GM18951 (cell line): ENCODE measurements around the gene DNAJB5.

Source experiments
- POLR2A ChIP-seq: IDR thresholded peaks from 4 replicates; pipeline ENCODE4 v1.6.1; 2011; ENCODE audit warnings: mild to moderate bottlenecking; ENCODE audit not compliant: insufficient read length, insufficient read depth; ENCODE audit errors: extremely low read depth
- in situ Hi-C: fragments of 300-500 bp; cut with MboI; formaldehyde crosslinking; loops from one replicate; pipeline ENCODE4 v1.12.0; 2022; ENCODE audit warnings: low sequenced_read_pairs, mixed read lengths, inconsistent platforms; ENCODE audit not compliant: unreplicated experiment

The DNAJB5 gene

DNA sequence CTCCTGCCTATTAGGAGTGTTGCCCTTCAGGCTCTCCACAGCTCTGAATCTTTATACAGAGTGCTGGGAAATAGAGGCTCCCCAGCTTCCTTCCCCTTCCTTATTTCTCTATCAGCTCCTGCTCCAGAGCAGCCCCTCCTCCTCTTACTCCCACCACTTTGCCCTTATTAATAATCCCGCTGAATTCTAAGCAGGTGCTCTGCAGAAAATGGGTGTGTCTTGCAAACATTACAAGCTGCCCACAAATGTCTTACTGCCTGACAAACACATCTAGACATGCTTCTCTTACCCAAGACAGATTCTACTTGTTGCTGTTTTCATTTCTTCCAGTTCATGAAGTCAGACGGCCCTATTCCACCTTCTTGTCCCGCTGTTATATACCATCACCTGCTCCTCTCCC lies 25.1 kb upstream of the DNAJB5 start:
- in situ Hi-C loops: no loop called here
- no peak for TF ChIP-seq POLR2A

DNA sequence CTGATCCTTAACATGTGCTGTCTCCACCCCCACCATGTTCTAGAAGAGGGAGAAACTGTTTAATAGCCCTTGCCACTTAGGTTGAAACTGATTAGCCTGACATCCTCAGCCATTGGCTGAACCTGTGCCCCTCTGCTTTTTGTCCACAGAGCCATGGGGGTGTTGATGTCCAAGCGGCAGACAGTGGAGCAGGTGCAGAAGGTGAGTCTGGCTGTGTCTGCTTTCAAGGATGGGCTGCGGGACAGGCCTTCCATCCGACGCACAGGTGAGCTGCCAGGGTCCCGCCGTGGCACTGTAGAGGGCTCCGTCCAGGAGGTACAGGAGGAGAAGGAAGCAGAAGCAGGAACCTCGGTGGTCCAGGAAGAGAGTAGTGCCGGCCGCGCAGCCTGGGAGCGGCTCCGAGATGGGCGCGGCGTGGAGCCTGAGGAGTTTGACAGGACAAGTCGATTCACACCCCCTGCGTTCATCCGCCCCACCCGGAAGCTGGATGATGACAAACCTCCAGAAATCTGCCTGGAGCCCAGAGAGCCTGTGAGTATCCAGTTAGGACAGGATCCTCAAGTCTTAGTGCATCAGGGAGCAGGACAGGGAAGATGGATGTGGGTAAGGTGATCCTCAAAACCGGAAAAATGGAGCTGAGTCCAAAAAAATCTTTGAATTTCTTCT lies 18.3 kb upstream of the DNAJB5 start:
- in situ Hi-C loops: no loop called here
- TF ChIP-seq POLR2A: no peak

GRCh38 chr9:34974664-34975063 lies 14.9 kb upstream of the DNAJB5 start:
- in situ Hi-C loops: no loop called here
- no peak for TF ChIP-seq POLR2A

GRCh38 chr9:34976441-34976840 lies 13.1 kb upstream of the DNAJB5 start:
- in situ Hi-C loops: no loop called here
- TF ChIP-seq POLR2A: no peak

- in situ Hi-C loops: no loop called here
Measured at GRCh38 chr9:34976992-34977391, 12.6 kb upstream of the DNAJB5 start.

DNA sequence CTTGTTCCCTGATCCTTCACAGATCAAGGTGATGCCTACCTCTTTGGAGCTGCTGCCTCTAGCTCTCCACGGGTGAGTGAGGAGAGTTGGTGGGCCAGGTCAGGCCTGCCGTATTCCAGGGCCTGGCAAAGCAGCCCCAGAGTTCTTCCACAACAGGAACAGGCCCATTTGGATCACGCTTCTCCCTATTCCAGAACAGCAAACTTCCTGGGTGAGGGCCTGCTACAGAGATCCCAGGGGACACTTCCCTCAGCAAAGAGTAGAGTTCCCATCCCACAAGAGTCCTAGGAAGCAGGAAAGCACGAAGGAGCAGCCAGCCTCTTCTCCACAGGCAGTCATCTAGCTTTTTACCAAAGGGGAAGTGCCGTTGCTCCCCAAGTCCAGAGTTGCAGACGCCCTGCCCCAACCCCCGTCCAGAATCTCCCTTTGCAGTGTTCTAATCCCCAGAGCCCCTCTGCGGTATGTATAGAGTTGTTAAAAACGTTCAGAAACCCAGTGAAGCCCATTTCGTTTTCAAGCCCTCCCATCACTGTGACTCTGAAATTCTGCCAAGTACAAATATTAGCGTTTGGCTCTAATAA lies 9.3 kb upstream of the DNAJB5 start:
- TF ChIP-seq POLR2A: no peak
- in situ Hi-C loops: no loop called here

More at GRCh38 chr9:34976992-34977391, 12.6 kb upstream of the DNAJB5 start:
- no peak for TF ChIP-seq POLR2A

DNA sequence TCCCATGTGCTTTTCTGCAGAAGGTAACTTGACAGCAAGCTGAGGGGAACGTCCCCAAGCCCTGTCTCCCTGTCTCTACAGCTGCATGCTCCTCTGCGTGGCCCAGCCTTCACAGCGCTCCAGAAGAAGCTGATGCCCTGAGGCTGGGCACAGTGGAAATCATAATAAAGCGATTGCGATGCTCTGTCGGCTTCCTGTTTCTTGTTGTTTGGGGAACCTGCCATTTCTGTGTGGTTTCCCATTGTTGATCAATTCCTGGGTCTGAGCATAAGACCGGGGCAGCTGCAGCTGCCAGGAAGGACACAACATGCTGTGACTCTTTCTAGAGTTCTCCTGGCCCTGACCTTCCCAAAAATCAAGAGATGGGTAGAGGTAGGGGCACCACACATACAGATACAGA lies 7.2 kb upstream of the DNAJB5 start:
- TF ChIP-seq POLR2A: no peak
- in situ Hi-C loops: no loop called here

DNA sequence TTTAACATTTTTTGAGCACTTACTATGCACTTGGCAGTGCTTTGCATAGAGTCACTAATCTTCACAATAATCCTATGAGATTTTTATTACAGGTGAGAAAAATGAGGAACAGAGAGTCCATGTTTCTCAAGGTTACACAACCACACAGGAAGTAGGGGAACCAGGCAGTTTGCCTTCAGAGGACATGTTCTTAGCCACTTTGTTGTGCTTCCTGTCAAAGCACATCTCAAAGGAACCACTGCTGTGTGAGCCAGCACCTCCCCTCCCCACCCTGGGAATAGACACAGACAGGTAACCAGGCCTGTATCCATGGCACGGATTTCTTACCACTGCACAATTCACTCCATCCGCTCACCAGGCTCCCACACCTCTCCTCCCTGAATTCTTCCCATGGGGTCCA lies 6.3 kb upstream of the DNAJB5 start:
- TF ChIP-seq POLR2A: no peak
- in situ Hi-C loops: no loop called here

DNA sequence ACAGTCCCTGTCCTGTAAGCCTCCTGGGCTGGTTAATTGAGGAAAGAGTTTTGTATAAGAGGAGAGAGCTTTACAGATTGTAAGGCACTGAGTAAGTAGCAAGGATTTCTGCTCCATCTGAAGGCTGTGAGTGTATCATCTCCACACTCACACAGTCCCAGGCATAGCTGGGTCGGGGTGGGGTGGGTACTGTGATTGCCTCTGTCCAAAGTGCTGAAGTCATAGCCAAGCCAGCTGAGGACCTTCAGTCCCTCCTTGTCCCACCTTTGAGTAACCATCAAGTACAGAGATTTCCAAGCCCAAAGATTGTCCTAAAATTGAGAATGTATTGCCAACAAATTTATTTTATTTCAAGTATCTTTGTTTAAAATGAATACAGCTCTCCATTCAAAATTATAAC lies 5.5 kb upstream of the DNAJB5 start:
- TF ChIP-seq POLR2A: no peak
- in situ Hi-C loops: no loop called here

DNA sequence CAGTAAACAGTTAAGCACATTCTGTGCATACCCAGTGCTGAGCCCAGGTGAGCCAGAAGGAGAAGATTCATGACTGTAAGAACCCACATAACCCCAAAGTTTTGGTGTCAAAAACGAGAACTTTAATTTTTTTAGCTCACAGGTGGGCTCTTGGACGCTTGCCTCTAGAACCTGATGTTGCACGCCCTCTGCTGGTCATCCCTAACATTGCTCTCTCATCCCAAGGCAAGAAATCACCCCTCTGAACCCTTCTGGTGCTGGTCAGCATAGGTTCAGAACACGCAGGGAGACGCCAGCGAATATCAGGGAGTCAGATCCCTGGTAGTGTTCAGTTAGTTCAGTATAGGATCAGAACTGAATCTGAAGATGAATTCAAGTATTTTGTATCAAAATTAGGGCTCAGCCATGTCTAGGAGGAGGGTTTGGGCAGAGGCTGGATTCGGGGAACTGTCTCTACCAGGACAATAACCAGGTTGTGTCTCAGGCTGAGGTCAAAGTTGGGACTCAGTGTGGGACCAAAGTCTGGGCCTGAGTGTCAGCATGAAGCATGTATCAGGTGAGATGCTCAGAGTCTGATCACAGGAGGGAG lies 4.1 kb upstream of the DNAJB5 start:
- no peak for TF ChIP-seq POLR2A
- in situ Hi-C loops: loop anchor here (5.0 kb wide), 1 partner anchor 83 kb away; no protein-coding TSS in a partner anchor

- peak; percentile 6 for TF ChIP-seq POLR2A
- in situ Hi-C loops: loop anchor here (5.0 kb wide), 1 partner anchor 84 kb away; no protein-coding TSS in a partner anchor
Measured at GRCh38 chr9:34986540-34987047, 3.0 kb upstream of the DNAJB5 start.

- TF ChIP-seq POLR2A: no peak
- in situ Hi-C loops: loop anchor here (5.0 kb wide), 1 partner anchor 85 kb away; no protein-coding TSS in a partner anchor
Measured at GRCh38 chr9:34987160-34987901, 2.2 kb upstream of the DNAJB5 start.
